ENCODE measurements around the gene WWP2.

Gene WWP2

GRCh38 chr16:69855592-69855991 is 93.5 kb downstream of the WWP2 start:
- DNase-seq (ENCODE audit: low read depth in 3 of 3, low spot score in 1 of 3) = no peak

GRCh38 chr16:69858191-69859104 is 96.3 kb downstream of the WWP2 start:
- no peak for DNase-seq (ENCODE audit: low read depth in 3 of 3, low spot score in 1 of 3)

- DNase-seq (ENCODE audit: low read depth in 3 of 3, low spot score in 1 of 3) = no peak
Observed at GRCh38 chr16:69859105-69859989, 97.2 kb downstream of the WWP2 start.

- no peak for DNase-seq (ENCODE audit: low read depth in 3 of 3, low spot score in 1 of 3)
Observed at GRCh38 chr16:69860233-69861231, 98.4 kb downstream of the WWP2 start.

GRCh38 chr16:69861292-69862030 is 99.3 kb downstream of the WWP2 start:
- DNase-seq (ENCODE audit: low read depth in 3 of 3, low spot score in 1 of 3) = no peak

- no peak for DNase-seq (ENCODE audit: low read depth in 3 of 3, low spot score in 1 of 3)
Observed at GRCh38 chr16:69863401-69864281, 101.5 kb downstream of the WWP2 start.

- no peak for DNase-seq (ENCODE audit: low read depth in 3 of 3, low spot score in 1 of 3)
Observed at GRCh38 chr16:69865701-69866100, 103.6 kb downstream of the WWP2 start.

GRCh38 chr16:69867784-69868560 is 105.8 kb downstream of the WWP2 start:
- no peak for DNase-seq (ENCODE audit: low read depth in 3 of 3, low spot score in 1 of 3)

GRCh38 chr16:69870761-69871160 is 108.6 kb downstream of the WWP2 start:
- no peak for DNase-seq (ENCODE audit: low read depth in 3 of 3, low spot score in 1 of 3)

- no peak for DNase-seq (ENCODE audit: low read depth in 3 of 3, low spot score in 1 of 3)
Observed at GRCh38 chr16:69871708-69872107, 109.6 kb downstream of the WWP2 start.

- DNase-seq (ENCODE audit: low read depth in 3 of 3, low spot score in 1 of 3) = no peak
Observed at GRCh38 chr16:69872888-69873287, 110.8 kb downstream of the WWP2 start.

- DNase-seq (ENCODE audit: low read depth in 3 of 3, low spot score in 1 of 3) = no peak
Observed at GRCh38 chr16:69873783-69874182, 111.7 kb downstream of the WWP2 start.

- no peak for DNase-seq (ENCODE audit: low read depth in 3 of 3, low spot score in 1 of 3)
Observed at GRCh38 chr16:69874271-69874670, 112.1 kb downstream of the WWP2 start.

GRCh38 chr16:69880640-69881133 is 118.6 kb downstream of the WWP2 start:
- no peak for DNase-seq (ENCODE audit: low read depth in 3 of 3, low spot score in 1 of 3)

GRCh38 chr16:69881141-69881540 is 119.0 kb downstream of the WWP2 start:
- no peak for DNase-seq (ENCODE audit: low read depth in 3 of 3, low spot score in 1 of 3)

GRCh38 chr16:69883744-69884143 is 121.6 kb downstream of the WWP2 start:
- no peak for DNase-seq (ENCODE audit: low read depth in 3 of 3, low spot score in 1 of 3)

GRCh38 chr16:69885722-69886121 is 123.6 kb downstream of the WWP2 start:
- no peak for DNase-seq (ENCODE audit: low read depth in 3 of 3, low spot score in 1 of 3)

GRCh38 chr16:69886726-69887125 is 124.6 kb downstream of the WWP2 start:
- DNase-seq (ENCODE audit: low read depth in 3 of 3, low spot score in 1 of 3) = no peak
